ENCODE measurements around the gene PARVB.

DNA sequence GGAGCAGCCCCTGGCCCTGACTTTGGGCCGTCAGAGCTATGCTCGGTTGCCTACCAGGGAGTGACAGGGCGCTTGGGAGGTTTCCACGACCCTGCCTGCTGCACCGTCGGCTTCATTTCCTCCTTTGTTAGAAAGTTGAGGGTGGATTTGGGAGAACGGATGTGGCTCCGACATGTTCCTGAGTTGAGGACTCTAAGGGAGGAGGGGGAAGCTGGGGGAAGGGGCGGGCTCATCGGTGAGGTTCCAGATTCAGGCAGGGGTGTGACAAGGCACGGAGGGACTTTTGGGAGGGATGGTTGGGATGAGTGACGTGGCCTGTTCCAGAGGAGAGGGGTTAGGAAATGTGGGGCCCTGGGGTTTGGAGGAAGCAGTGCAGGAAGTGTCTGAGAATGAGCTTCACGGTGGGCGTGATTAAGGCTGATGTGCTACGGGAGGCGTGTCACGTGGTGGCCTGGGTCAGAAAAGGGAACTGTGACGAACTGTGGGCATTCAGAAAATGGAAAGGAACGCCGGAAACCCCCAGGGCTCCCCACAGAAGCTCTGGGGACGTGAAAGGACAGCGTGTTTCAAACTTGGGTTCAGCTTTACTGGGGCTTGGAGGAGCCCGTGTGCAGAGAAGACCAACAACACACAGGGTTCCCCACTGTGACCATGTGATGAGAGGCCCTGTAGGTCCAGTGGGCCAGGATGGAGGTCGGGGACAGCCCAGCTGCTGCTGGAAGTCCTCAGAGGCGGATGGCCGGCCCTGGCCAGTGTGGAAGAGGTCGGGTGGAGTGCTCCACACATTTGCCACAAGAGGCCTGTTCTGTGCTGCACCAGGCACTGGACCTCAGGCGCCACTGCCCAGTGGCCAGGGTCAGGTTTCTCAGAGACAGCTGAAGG is 2.8 kb downstream of the PARVB start:
- TF ChIP-seq, protein P1, sequence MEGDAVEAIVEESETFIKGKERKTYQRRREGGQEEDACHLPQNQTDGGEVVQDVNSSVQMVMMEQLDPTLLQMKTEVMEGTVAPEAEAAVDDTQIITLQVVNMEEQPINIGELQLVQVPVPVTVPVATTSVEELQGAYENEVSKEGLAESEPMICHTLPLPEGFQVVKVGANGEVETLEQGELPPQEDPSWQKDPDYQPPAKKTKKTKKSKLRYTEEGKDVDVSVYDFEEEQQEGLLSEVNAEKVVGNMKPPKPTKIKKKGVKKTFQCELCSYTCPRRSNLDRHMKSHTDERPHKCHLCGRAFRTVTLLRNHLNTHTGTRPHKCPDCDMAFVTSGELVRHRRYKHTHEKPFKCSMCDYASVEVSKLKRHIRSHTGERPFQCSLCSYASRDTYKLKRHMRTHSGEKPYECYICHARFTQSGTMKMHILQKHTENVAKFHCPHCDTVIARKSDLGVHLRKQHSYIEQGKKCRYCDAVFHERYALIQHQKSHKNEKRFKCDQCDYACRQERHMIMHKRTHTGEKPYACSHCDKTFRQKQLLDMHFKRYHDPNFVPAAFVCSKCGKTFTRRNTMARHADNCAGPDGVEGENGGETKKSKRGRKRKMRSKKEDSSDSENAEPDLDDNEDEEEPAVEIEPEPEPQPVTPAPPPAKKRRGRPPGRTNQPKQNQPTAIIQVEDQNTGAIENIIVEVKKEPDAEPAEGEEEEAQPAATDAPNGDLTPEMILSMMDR (IDR thresholded peaks at IDR 0.05; ENCODE audit: low read depth, low read length), result no peak
- TF ChIP-seq EZH2phosphoT487 (IDR thresholded peaks at IDR 0.05; ENCODE audit: low read depth), result no peak
